GM19238 (cell line): ENCODE results near the gene FSTL4.

Source experiments
- DNase-seq: peaks from one replicate; pipeline ENCODE4 v3.0.0; 2011; ENCODE audit warnings: low spot score; ENCODE audit not compliant: insufficient read length

The FSTL4 gene

GRCh38 chr5:133296624-133297023 lies 315.7 kb downstream of the FSTL4 start:
- no peak for DNase-seq

- no peak for DNase-seq
Measured at GRCh38 chr5:133295520-133295919, 316.8 kb downstream of the FSTL4 start.

GRCh38 chr5:133294380-133294779 lies 318.0 kb downstream of the FSTL4 start:
- no peak for DNase-seq

GRCh38 chr5:133293960-133294359 lies 318.4 kb downstream of the FSTL4 start:
- no peak for DNase-seq

GRCh38 chr5:133292300-133292699 lies 320.0 kb downstream of the FSTL4 start:
- DNase-seq, result no peak

GRCh38 chr5:133291524-133291923 lies 320.8 kb downstream of the FSTL4 start:
- DNase-seq, result no peak

- DNase-seq, result no peak
Measured at GRCh38 chr5:133290669-133291240, 321.6 kb downstream of the FSTL4 start.

- no peak for DNase-seq
Measured at GRCh38 chr5:133289686-133290367, 322.5 kb downstream of the FSTL4 start.

GRCh38 chr5:133287500-133287899 lies 324.8 kb downstream of the FSTL4 start:
- no peak for DNase-seq

- no peak for DNase-seq
Measured at GRCh38 chr5:133286483-133286882, 325.9 kb downstream of the FSTL4 start.

GRCh38 chr5:133285583-133286021 lies 326.7 kb downstream of the FSTL4 start:
- no peak for DNase-seq

GRCh38 chr5:133284306-133284705 lies 328.0 kb downstream of the FSTL4 start:
- no peak for DNase-seq

GRCh38 chr5:133278317-133278716 lies 334.0 kb downstream of the FSTL4 start:
- no peak for DNase-seq

- no peak for DNase-seq
Measured at GRCh38 chr5:133277744-133278143, 334.6 kb downstream of the FSTL4 start.

- no peak for DNase-seq
Measured at GRCh38 chr5:133276171-133276570, 336.2 kb downstream of the FSTL4 start.

GRCh38 chr5:133275631-133276030 lies 336.7 kb downstream of the FSTL4 start:
- DNase-seq, result no peak

- no peak for DNase-seq
Measured at GRCh38 chr5:133274597-133274935, 337.8 kb downstream of the FSTL4 start.

- DNase-seq, result no peak
Measured at GRCh38 chr5:133273661-133274596, 338.4 kb downstream of the FSTL4 start.

GRCh38 chr5:133272345-133272744 lies 340.0 kb downstream of the FSTL4 start:
- DNase-seq, result no peak

GRCh38 chr5:133271606-133272005 lies 340.7 kb downstream of the FSTL4 start:
- DNase-seq, result no peak

- no peak for DNase-seq
Measured at GRCh38 chr5:133269691-133270090, 342.6 kb downstream of the FSTL4 start.

- no peak for DNase-seq
Measured at GRCh38 chr5:133267601-133268000, 344.7 kb downstream of the FSTL4 start.
